ENCODE results near the gene RNF220.

RNF220 gene

GRCh38 chr1:44611419-44611818 is 206.4 kb downstream of the RNF220 start:
- no peak for DNase-seq (ENCODE audit: low read depth)

GRCh38 chr1:44611866-44612265 is 206.8 kb downstream of the RNF220 start:
- DNase-seq (ENCODE audit: low read depth): no peak

GRCh38 chr1:44613941-44614340 is 208.9 kb downstream of the RNF220 start:
- DNase-seq (ENCODE audit: low read depth): no peak

- no peak for DNase-seq (ENCODE audit: low read depth)
Measured at GRCh38 chr1:44616284-44616990, 211.4 kb downstream of the RNF220 start.

- DNase-seq (ENCODE audit: low read depth): no peak
Measured at GRCh38 chr1:44616991-44617702, 212.1 kb downstream of the RNF220 start.

- no peak for DNase-seq (ENCODE audit: low read depth)
Measured at GRCh38 chr1:44617703-44618029, 212.6 kb downstream of the RNF220 start.

- DNase-seq (ENCODE audit: low read depth): no peak
Measured at GRCh38 chr1:44619261-44619900, 214.3 kb downstream of the RNF220 start.

- no peak for DNase-seq (ENCODE audit: low read depth)
Measured at GRCh38 chr1:44620072-44620471, 215.0 kb downstream of the RNF220 start.

GRCh38 chr1:44621841-44622286 is 216.8 kb downstream of the RNF220 start:
- DNase-seq (ENCODE audit: low read depth): no peak

- no peak for DNase-seq (ENCODE audit: low read depth)
Measured at GRCh38 chr1:44624268-44624901, 219.3 kb downstream of the RNF220 start.

GRCh38 chr1:44625348-44625747 is 220.3 kb downstream of the RNF220 start:
- no peak for DNase-seq (ENCODE audit: low read depth)

GRCh38 chr1:44628962-44629756 is 224.1 kb downstream of the RNF220 start:
- peak; percentile 95 for DNase-seq (ENCODE audit: low read depth)

GRCh38 chr1:44630116-44630515 is 225.1 kb downstream of the RNF220 start:
- DNase-seq (ENCODE audit: low read depth): no peak

- DNase-seq (ENCODE audit: low read depth): no peak
Measured at GRCh38 chr1:44631333-44631646, 226.2 kb downstream of the RNF220 start.

GRCh38 chr1:44631647-44632539 is 226.8 kb downstream of the RNF220 start:
- DNase-seq (ENCODE audit: low read depth): peak; percentile 66

- DNase-seq (ENCODE audit: low read depth): no peak
Measured at GRCh38 chr1:44632598-44632997, 227.5 kb downstream of the RNF220 start.

- no peak for DNase-seq (ENCODE audit: low read depth)
Measured at GRCh38 chr1:44634606-44635189, 229.6 kb downstream of the RNF220 start.

- no peak for DNase-seq (ENCODE audit: low read depth)
Measured at GRCh38 chr1:44635439-44635838, 230.4 kb downstream of the RNF220 start.

- no peak for DNase-seq (ENCODE audit: low read depth)
Measured at GRCh38 chr1:44636083-44636687, 231.1 kb downstream of the RNF220 start.
